PC-9 (cell line): Measurements from ENCODE around the gene LUZP1. TPM values are rescaled to one million over a fixed set of nuclear protein-coding genes. Genes with fewer than 3 reads are reported as not detected.

ENCODE experiments used
- BruUV-seq: library from RNA; stranded (reverse); fragments of 400-500 nt; replicated peaks from 2 replicates; lab custom pipeline; 2021; lab: Mats Ljungman, UMichigan
- CTCF ChIA-PET: fragments of 300-600 bp; sonication (Branson Sonifier 250); formaldehyde crosslinking; loops from one replicate; lab custom pipeline; 2022; ENCODE audit warnings: antibody characterized with exemption; lab: Charles Lee
- POLR2A ChIA-PET: fragments of 300-600 bp; sonication (Branson Sonifier 250); formaldehyde crosslinking; loops from one replicate; lab custom pipeline; 2022; ENCODE audit warnings: antibody characterized with exemption; ENCODE audit not compliant: unreplicated experiment; lab: Charles Lee
- DNase-seq, 2 experiments: peaks; one replicate each; pipeline versions ENCODE4 v3.0.0 to v3.0.0-alpha.2; 2015 to 2022; ENCODE audit warnings: mixed read lengths in 1 of 2
- H2AFZ ChIP-seq: fragments of 200-600 bp; sonication (generic); 2 replicates; pipeline ENCODE4 v1.8.1; 2017; ENCODE audit warnings: antibody characterized with exemption
- H3F3A ChIP-seq: fragments of 200-600 bp; sonication (generic); 2 replicates; pipeline ENCODE4 v1.8.1; 2017; ENCODE audit warnings: antibody characterized with exemption, mild to moderate bottlenecking, low read depth; ENCODE audit not compliant: insufficient read depth
- H3K27ac ChIP-seq: fragments of 200-600 bp; sonication (generic); 2 replicates; pipeline ENCODE4 v1.6.1; 2016; ENCODE audit warnings: mixed run types
- H3K27me3 ChIP-seq: fragments of 200-600 bp; sonication (generic); 2 replicates; pipeline ENCODE4 v1.6.1; 2016; ENCODE audit warnings: low read depth, mixed run types; ENCODE audit not compliant: insufficient read depth
- H3K36me3 ChIP-seq: fragments of 200-600 bp; sonication (generic); 2 replicates; pipeline ENCODE4 v1.6.1; 2016; ENCODE audit warnings: low read depth, mixed run types
- H3K4me1 ChIP-seq: fragments of 200-600 bp; sonication (generic); replicated peaks from 2 replicates; pipeline ENCODE4 v1.6.1; 2016; ENCODE audit warnings: mixed run types; ENCODE audit not compliant: insufficient read depth
- H3K4me2 ChIP-seq: fragments of 200-600 bp; sonication (generic); 2 replicates; pipeline ENCODE4 v1.6.1; 2017; ENCODE audit warnings: mixed run types
- H3K4me3 ChIP-seq: fragments of 200-600 bp; sonication (generic); 2 replicates; pipeline ENCODE4 v1.6.1; 2016; ENCODE audit warnings: mixed run types
- H3K79me2 ChIP-seq: fragments of 200-600 bp; sonication (generic); 2 replicates; pipeline ENCODE4 v1.6.1; 2017; ENCODE audit warnings: low read depth, mixed run types
- H3K9me2 ChIP-seq: fragments of 200-600 bp; sonication (generic); 2 replicates; pipeline ENCODE4 v1.8.1; 2017; ENCODE audit warnings: mild to moderate bottlenecking; ENCODE audit not compliant: insufficient read depth
- H3K9me3 ChIP-seq: fragments of 200-600 bp; sonication (generic); 2 replicates; pipeline ENCODE4 v1.8.1; 2016; ENCODE audit warnings: low read depth; ENCODE audit not compliant: insufficient read depth
- H4K20me1 ChIP-seq: fragments of 200-600 bp; sonication (generic); 2 replicates; pipeline ENCODE4 v1.8.1; 2017; ENCODE audit not compliant: insufficient read depth
- EZH2 ChIP-seq: fragments of 200-600 bp; sonication (generic); IDR thresholded peaks from 2 replicates; pipeline ENCODE4 v1.8.0; 2017; ENCODE audit warnings: antibody characterized with exemption, low read depth
- intact Hi-C: fragments of 100-400 bp; cut with micrococcal nuclease; formaldehyde crosslinking; loops from one replicate; pipeline ENCODE4 v1.10.0; 2022; ENCODE audit not compliant: unreplicated experiment
- total RNA-seq: library from RNA; stranded (reverse); gene quantifications from 2 replicates; pipeline ENCODE4 v1.2.3, GENCODE V29; 2021
- TF ChIP-seq, protein P1 (sequence below): fragments of 200-600 bp; sonication (generic); conservative IDR thresholded peaks from 2 replicates; pipeline ENCODE4 v1.6.1; 2017; ENCODE audit warnings: mixed run types, antibody characterized with exemption, mild to moderate bottlenecking, moderate library complexity

LUZP1 gene
- total RNA-seq, 1 experiment from 2014 or later, result 35.0 TPM

DNA sequence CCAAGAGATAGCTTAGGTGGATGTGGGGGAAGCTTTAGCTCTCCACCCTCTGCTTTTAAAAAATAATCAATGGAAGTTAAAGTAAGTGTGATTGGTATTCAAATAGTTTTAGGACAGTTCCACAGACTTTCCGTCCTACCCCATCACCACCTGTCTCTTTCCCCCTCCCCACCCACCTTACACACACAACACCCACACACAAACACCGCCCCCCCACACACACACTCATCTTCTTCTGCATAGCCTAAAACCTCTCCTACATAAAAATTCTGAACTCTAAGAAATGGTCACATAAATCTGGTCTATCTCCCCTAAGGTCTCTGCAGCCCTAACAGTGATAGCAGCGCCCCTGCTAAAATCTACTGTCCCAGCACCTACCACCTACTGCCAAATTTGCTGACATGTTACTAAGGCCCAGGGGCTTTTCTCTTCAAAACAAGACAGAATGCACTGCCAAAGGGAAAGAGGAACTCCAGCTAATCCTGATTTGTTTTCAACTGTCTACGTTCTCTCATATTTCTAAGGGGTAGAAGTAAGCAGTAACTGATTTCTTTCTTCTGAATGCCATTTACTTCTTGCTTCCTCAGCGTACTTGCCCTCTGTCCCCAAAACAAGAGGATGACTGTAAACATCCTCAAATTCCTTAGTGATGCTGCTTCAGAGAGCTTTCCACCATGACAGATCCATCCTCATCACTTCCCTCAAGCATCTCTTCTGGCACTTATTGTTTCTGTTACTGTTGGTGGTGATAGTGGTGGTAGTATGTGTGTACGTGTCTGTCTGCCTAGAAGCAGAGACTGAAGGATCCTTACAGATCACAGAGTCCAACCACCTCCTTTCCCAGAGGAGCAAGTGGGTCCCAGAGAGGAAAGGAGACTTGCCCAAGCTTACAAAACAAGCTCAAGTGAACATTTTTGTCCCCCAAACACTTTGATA lies 56.8 kb downstream of the LUZP1 start:
- Histone ChIP-seq H3K9me2 (no peaks in the 10 kb centered on the region), H3K4me1 (peaks cover 10% of the 10 kb centered on the region), H3K36me3 (no peaks in the 10 kb centered on the region), H3K4me2 (no peak overlapping the region), H3K27ac (no peak overlapping the region), H2AFZ (no peak overlapping the region), H3K79me2 (peaks cover 44% of the 10 kb centered on the region), H3K27me3 (no peaks in the 10 kb centered on the region), H3K9me3 (no peaks in the 10 kb centered on the region), H3F3A (no peaks in the 10 kb centered on the region), H3K4me3 (no peak overlapping the region), H4K20me1 (no peaks in the 10 kb centered on the region)
- intact Hi-C loops, result no loop called here
- no peak for DNase-seq
- ChIA-PET CTCF (interaction anchor here (0.5 to 0.6 kb wide), 3 partner anchors 17 to 71 kb away, joined by 3 to 5 read pairs (median 3); no protein-coding TSS in a partner anchor), POLR2A (no interaction called here)
- BruUV-seq, result no TSS peak
- TF ChIP-seq, protein P1, sequence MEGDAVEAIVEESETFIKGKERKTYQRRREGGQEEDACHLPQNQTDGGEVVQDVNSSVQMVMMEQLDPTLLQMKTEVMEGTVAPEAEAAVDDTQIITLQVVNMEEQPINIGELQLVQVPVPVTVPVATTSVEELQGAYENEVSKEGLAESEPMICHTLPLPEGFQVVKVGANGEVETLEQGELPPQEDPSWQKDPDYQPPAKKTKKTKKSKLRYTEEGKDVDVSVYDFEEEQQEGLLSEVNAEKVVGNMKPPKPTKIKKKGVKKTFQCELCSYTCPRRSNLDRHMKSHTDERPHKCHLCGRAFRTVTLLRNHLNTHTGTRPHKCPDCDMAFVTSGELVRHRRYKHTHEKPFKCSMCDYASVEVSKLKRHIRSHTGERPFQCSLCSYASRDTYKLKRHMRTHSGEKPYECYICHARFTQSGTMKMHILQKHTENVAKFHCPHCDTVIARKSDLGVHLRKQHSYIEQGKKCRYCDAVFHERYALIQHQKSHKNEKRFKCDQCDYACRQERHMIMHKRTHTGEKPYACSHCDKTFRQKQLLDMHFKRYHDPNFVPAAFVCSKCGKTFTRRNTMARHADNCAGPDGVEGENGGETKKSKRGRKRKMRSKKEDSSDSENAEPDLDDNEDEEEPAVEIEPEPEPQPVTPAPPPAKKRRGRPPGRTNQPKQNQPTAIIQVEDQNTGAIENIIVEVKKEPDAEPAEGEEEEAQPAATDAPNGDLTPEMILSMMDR, result no peak
- no peak for TF ChIP-seq EZH2

DNA sequence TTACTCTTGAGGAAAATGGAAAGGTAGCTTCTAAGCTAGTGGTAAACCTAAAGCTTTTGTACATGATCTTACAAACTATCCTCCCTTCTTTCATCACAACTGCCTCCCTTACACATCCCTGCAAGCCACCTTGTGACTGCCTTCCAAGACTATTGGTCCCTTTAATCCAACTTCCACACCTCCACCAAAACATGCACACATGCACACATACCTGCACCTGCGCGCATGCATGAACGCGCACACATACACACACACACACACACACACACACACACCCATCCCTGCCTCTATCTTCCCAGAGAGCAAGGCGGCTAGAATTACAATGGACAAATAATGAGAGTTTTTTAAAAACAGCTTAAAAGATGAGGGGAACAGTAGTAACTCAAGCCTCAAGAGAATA lies 58.3 kb downstream of the LUZP1 start:
- H3K9me3 ChIP-seq, result no peaks in the 10 kb centered on the region

DNA sequence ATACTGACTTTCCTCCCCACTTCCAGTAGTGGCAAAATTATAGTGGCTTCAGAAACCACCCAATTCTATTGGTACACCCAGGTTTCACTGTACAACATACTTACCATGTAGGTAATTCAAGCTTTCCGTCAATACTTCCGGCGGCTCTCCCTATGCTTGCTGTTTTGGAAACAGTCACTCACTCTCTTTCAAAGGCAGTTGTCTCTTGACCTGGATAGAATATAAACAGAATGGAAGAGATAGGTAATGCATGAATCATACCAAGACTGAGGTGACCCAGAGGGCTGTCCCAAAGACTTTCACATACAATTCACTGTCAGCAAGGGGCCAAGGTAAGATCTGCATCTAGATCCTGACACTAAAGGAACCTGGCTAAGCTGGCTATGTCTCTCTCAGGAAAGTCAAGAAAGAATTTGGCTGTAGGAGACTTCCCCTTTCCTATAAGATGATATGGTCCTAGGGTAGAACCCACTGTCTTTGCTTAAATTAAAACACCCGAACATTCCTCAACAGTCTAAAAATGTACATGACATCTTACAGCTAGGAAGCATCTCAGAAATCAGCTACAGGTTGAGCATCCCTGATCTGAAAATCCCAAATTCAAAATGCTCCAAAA lies 59.6 kb downstream of the LUZP1 start:
- DNase-seq, result peak in 1 of 2 experiments; percentile 24
- H3K27me3 ChIP-seq, result no peaks in the 10 kb centered on the region
- H3K4me3 ChIP-seq, result no peak overlapping the region
- no peaks in the 10 kb centered on the region for H3K36me3 ChIP-seq
- H3F3A ChIP-seq, result peaks cover 9% of the 10 kb centered on the region
- peaks cover 36% of the 10 kb centered on the region for H3K79me2 ChIP-seq
- H3K4me2 ChIP-seq, result no peak overlapping the region
- no TSS peak for BruUV-seq
- no peaks in the 10 kb centered on the region for H4K20me1 ChIP-seq
- H3K9me3 ChIP-seq, result no peaks in the 10 kb centered on the region
- peak overlapping the region; percentile 27; the same call in 1 of the 2 replicates for H3K27ac ChIP-seq
- no peak overlapping the region for H2AFZ ChIP-seq
- H3K4me1 ChIP-seq, result peaks cover 10% of the 10 kb centered on the region
- intact Hi-C loops, result loop anchor here (10.0 kb wide), 1 partner anchor 166 kb away; no protein-coding TSS in a partner anchor
- TF ChIP-seq EZH2, result no peak
- TF ChIP-seq, protein P1, result no peak
- CTCF ChIA-PET, result interaction anchor here (1.0 kb wide), 1 partner anchor 76 kb away, joined by 3 read pairs; no protein-coding TSS in a partner anchor
- POLR2A ChIA-PET, result no interaction called here
- H3K9me2 ChIP-seq, result no peaks in the 10 kb centered on the region

More for the DNA sequence above, 58.3 kb downstream of the LUZP1 start:
- Histone ChIP-seq H3K4me1 (peaks cover 10% of the 10 kb centered on the region), H3K27me3 (no peaks in the 10 kb centered on the region), H3K36me3 (no peaks in the 10 kb centered on the region), H3K27ac (no peak overlapping the region), H3K9me2 (no peaks in the 10 kb centered on the region), H3K4me3 (no peak overlapping the region), H3F3A (no peaks in the 10 kb centered on the region), H2AFZ (no peak overlapping the region), H3K79me2 (peaks cover 42% of the 10 kb centered on the region), H4K20me1 (no peaks in the 10 kb centered on the region), H3K4me2 (no peak overlapping the region)
- no peak for DNase-seq
- intact Hi-C loops, result no loop called here
- BruUV-seq, result no TSS peak
- POLR2A ChIA-PET, result no interaction called here
- no peak for TF ChIP-seq EZH2
- TF ChIP-seq, protein P1, result no peak
- CTCF ChIA-PET, result interaction anchor here (0.6 to 1.0 kb wide), 3 partner anchors 10 to 87 kb away, joined by 4 to 6 read pairs (median 4); no protein-coding TSS in a partner anchor
